Measurements from ENCODE around the gene TTC33. TPM values are rescaled to one million over a fixed set of nuclear protein-coding genes. Genes with fewer than 3 reads are reported as not detected.

TTC33 gene
- total RNA-seq, 1 donor from 2014 or later, result 16.2 TPM

- intact Hi-C loops (cut with micrococcal nuclease), result no loop called here
These were observed 73.4 kb downstream of the TTC33 start for GRCh38 chr5:40682154-40683017.

DNA sequence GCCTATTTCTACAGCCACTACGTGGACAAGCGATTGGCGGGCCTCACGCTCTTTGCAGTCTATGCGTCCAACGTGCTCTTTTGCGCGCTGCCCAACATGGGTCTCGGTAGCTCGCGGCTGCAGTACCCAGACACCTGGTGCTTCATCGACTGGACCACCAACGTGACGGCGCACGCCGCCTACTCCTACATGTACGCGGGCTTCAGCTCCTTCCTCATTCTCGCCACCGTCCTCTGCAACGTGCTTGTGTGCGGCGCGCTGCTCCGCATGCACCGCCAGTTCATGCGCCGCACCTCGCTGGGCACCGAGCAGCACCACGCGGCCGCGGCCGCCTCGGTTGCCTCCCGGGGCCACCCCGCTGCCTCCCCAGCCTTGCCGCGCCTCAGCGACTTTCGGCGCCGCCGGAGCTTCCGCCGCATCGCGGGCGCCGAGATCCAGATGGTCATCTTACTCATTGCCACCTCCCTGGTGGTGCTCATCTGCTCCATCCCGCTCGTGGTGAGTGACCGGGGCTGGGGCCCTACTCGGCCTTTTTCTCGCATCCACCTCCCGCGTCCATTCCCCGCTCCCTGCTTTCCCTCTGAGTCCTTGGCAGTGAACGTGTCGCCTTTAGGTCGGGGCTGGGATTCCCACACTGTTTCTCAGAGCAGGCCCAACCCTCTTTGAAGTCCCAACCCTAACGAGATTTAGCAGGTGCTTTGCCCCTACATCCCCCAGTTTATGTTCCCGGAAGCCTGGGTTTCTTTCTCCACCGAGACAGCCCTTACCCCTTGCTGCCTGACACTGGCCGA is 74.2 kb downstream of the TTC33 start:
- intact Hi-C loops (cut with micrococcal nuclease), result loop anchor here (2.0 kb wide), 1 partner anchor 175 kb away; no protein-coding TSS in a partner anchor

GRCh38 chr5:40680741-40681362 is 74.9 kb downstream of the TTC33 start:
- intact Hi-C loops (cut with micrococcal nuclease), result loop anchor here (1.0 to 2.0 kb wide), 2 partner anchors 7 to 174 kb away; no protein-coding TSS in a partner anchor

DNA sequence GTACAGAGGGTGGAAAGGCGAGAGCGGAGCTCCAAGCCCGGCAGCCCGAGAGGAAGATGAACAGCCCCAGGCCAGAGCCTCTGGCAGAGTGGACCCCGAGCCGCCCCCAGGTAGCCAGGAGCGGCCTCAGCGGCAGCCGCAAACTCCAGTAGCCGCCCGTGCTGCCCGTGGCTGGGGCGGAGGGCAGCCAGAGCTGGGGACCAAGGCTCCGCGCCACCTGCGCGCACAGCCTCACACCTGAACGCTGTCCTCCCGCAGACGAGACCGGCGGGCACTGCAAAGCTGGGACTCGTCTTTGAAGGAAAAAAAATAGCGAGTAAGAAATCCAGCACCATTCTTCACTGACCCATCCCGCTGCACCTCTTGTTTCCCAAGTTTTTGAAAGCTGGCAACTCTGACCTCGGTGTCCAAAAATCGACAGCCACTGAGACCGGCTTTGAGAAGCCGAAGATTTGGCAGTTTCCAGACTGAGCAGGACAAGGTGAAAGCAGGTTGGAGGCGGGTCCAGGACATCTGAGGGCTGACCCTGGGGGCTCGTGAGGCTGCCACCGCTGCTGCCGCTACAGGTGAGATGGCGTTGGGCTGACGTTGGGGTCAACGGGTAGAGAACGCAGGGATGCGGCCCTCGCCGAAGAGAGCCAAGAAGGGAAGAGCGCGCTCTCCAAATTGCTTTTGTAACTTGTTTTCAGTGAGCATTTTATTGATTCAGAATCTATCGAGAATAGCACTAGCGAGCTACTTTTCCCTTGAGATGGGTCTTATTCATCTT is 75.7 kb downstream of the TTC33 start, which contains the start of gene PTGER4:
TSS of gene PTGER4 (plus strand) at position 3 of the 769 bp plus-strand sequence. CDS start 1,079 bp downstream, outside the sequence.
- intact Hi-C loops (cut with micrococcal nuclease), result loop anchor here (1.0 to 5.0 kb wide), 12 partner anchors 8 to 1478 kb away; partner anchors contain the start of gene RPL37

- intact Hi-C loops (cut with micrococcal nuclease), result loop anchor here (1.0 to 5.0 kb wide), 10 partner anchors 25 to 1477 kb away; partner anchors contain the start of gene RPL37
These were observed 76.4 kb downstream of the TTC33 start for GRCh38 chr5:40679148-40679912.

GRCh38 chr5:40678460-40679147 is 77.2 kb downstream of the TTC33 start:
- intact Hi-C loops (cut with micrococcal nuclease), result loop anchor here (1.0 to 5.0 kb wide), 10 partner anchors 24 to 1476 kb away; partner anchors contain the start of gene RPL37

- intact Hi-C loops (cut with micrococcal nuclease), result loop anchor here (2.0 to 5.0 kb wide), 6 partner anchors 36 to 1476 kb away; partner anchors contain the start of gene RPL37
These were observed 77.7 kb downstream of the TTC33 start for GRCh38 chr5:40678026-40678425.

DNA sequence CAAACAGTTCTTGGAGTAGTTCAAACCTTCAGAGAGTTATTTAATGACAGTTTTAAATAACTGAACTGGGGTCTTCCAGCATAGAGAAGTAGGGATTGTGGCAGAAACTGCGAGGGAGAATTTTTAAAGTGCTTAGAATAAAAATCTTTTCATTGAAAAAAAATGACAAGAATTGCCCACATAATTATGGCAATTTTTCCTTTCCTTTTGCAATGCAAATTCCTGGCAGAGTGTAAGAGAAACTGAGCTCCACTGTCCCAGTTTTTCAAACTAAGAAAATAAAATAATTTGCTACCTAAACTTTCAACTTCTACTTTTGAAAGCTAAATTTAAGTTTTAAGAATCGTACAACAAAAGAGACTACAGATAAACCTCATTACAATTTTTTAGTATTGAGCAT is 78.3 kb downstream of the TTC33 start:
- intact Hi-C loops (cut with micrococcal nuclease), result loop anchor here (5.0 kb wide), 2 partner anchors 35 to 1475 kb away; no protein-coding TSS in a partner anchor

GRCh38 chr5:40676613-40677343 is 79.0 kb downstream of the TTC33 start:
- intact Hi-C loops (cut with micrococcal nuclease), result loop anchor here (5.0 kb wide), 2 partner anchors 34 to 1474 kb away; no protein-coding TSS in a partner anchor

- intact Hi-C loops (cut with micrococcal nuclease), result loop anchor here (5.0 kb wide), 2 partner anchors 33 to 1473 kb away; no protein-coding TSS in a partner anchor
These were observed 80.2 kb downstream of the TTC33 start for GRCh38 chr5:40675396-40676133.

GRCh38 chr5:40674661-40675235 is 81.0 kb downstream of the TTC33 start:
- intact Hi-C loops (cut with micrococcal nuclease), result loop anchor here (5.0 kb wide), 2 partner anchors 32 to 1472 kb away; no protein-coding TSS in a partner anchor

DNA sequence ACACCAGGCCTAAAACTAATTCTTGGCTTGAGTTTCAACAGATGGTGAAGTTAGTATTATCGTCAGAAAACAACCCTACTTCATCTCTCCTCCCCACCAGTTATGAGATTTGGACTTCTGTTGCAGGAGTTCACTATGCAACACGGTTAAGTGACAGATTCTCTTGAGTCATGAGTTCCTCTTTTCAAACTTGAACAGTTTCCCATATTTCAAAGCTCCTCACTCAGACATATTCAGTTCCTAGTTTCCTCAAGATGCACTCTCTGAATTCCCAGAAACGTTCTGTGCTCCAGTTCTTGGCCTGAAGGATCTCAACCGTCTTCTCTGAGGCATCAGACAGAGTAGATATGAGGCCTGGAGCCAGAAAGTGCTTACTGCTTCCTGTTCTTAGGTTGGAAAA is 83.3 kb downstream of the TTC33 start:
- intact Hi-C loops (cut with micrococcal nuclease), result no loop called here

DNA sequence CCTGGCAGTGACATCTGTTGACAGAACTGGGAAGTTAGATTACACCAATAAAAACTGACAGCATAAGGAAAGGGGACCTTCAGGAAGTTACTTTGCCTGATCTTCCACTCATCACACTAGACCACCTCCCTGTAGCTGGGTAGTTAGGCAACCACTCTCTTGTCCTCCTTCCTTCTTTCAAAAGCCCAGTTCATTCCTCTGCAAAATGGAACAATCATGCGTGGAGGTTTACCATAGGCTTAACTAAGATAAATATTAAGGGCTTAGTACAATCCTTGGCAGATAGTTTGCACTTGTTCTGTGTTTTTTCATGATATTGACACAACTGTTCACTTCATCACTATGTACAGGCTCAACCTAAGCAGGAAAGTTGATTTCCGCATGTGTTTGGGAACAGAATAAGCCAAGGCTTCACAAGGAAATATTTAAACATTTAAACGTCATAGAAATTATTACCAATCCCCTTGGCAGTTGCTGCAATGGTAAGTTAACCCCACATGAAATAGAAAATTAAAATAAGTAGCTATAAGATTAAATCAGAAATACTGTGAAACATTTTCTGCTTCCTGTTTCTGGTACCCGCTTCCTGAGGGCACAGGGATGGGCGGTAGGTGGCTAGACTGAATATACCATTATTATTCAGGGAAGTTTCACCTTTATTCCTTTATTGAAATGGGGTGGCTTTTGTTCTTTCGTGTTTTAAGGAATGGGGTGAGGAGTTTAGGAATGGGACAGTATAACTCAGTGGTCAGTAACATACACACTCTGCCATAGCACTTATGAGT is 86.0 kb downstream of the TTC33 start:
- intact Hi-C loops (cut with micrococcal nuclease), result no loop called here

GRCh38 chr5:40667161-40667663 is 88.5 kb downstream of the TTC33 start:
- intact Hi-C loops (cut with micrococcal nuclease), result no loop called here

GRCh38 chr5:40666657-40667056 is 89.1 kb downstream of the TTC33 start:
- intact Hi-C loops (cut with micrococcal nuclease), result no loop called here

All from T-helper 2 cell treated with Interferon-gamma antibody and Interleukin-4, amounts not matched to agents 100 ng/mL and 5 ng/mL, for 36 hours (primary cell).